MM.1S (cell line): Measurements from ENCODE around the gene PSG2.
A peak's percentile ranks its signal among the peaks of the same experiment; 100 is the strongest.
"Not testable (repeated sequence)": the region's sequence is repeated elsewhere in the genome, so short reads cannot be mapped to it uniquely, and the experiment has no call there.

Experiments used
- CTCF ChIP-seq: fragments of 300-600 bp; sonication (generic); IDR thresholded peaks from 2 replicates; pipeline ENCODE4 v1.5.1; 2016; ENCODE audit warnings: antibody characterized with exemption, low read length, mixed read lengths
- EZH2 ChIP-seq: fragments of 300-600 bp; sonication (generic); optimal IDR thresholded peaks from 2 replicates; pipeline ENCODE3; 2017; ENCODE audit warnings: low read depth, mild to moderate bottlenecking, antibody characterized with exemption, low read length, mixed read lengths
- EZH2phosphoT487 ChIP-seq: fragments of 300-600 bp; sonication (generic); IDR thresholded peaks from 2 replicates; pipeline ENCODE4 v1.6.1; 2018; ENCODE audit warnings: antibody characterized with exemption, low read length

- TF ChIP-seq CTCF, result peak; percentile 26
- TF ChIP-seq EZH2phosphoT487, EZH2: not testable (repeated sequence)
Measured at GRCh38 chr19:43031645-43032044, 50.9 kb downstream of the PSG2 start.
